ENCODE measurements around the gene TMEM39A.
A peak's percentile ranks its signal among the peaks of the same experiment; 100 is the strongest.

GRCh38 chr3:119498186-119499011, 35.0 kb upstream of the TMEM39A start, which contains the start of gene TIMMDC1:
- peak; percentile 96 for TF ChIP-seq MAX (IDR thresholded peaks at IDR 0.05; ENCODE audit: low read depth)
- TF ChIP-seq CTCF (IDR thresholded peaks at IDR 0.05), result no peak
- peak; percentile 6; the same call in 1 of the 2 replicates for TF ChIP-seq SMC3 (IDR thresholded peaks at IDR 0.05; ENCODE audit: low read depth, low read length)
- no peak for TF ChIP-seq JUND (IDR thresholded peaks at IDR 0.05)
- peak; percentile 97 for TF ChIP-seq POLR2AphosphoS5 (IDR thresholded peaks at IDR 0.05; ENCODE audit: low read depth, low read length)
- TF ChIP-seq CHD2 (IDR thresholded peaks at IDR 0.05; ENCODE audit: low read length, partially characterized antibody), result peak; percentile 96
- TF ChIP-seq REST (IDR thresholded peaks at IDR 0.05; ENCODE audit: low read depth, low read length), result no peak
- peak; percentile 3; the same call in 1 of the 2 replicates for TF ChIP-seq RAD21 (IDR thresholded peaks at IDR 0.05; ENCODE audit: low read length)
- TF ChIP-seq EZH2phosphoT487 (IDR thresholded peaks at IDR 0.05; ENCODE audit: borderline replicate concordance, low read depth), result no peak
- no peak for TF ChIP-seq RFX5 (IDR thresholded peaks at IDR 0.05; ENCODE audit: low read length)
- peak; percentile 90 for TF ChIP-seq ELF1 (IDR thresholded peaks at IDR 0.05)
